Osteoblast (primary cell): ENCODE measurements around the gene AKT1S1. TPM values are rescaled to one million over a fixed set of nuclear protein-coding genes. Genes with fewer than 3 reads are reported as not detected.

ENCODE experiments used
- DNase-seq: peaks from one replicate; pipeline ENCODE4 v3.0.0; 2011; ENCODE audit warnings: low spot score, mixed read lengths; ENCODE audit not compliant: insufficient read length; ENCODE audit errors: missing footprints
- H2AFZ ChIP-seq: 2 replicates; pipeline ENCODE4 v1.6.0; 2011; ENCODE audit warnings: mild to moderate bottlenecking, low read length
- H3K27ac ChIP-seq: 2 replicates; pipeline ENCODE4 v1.5.1; 2011; ENCODE audit warnings: mild to moderate bottlenecking, low read depth, low read length, moderate library complexity
- H3K27me3 ChIP-seq: 2 replicates; pipeline ENCODE4 v1.6.0; 2012; ENCODE audit warnings: mild to moderate bottlenecking, control low read depth, inconsistent platforms, low read length, moderate library complexity; ENCODE audit not compliant: insufficient read depth
- H3K36me3 ChIP-seq: 2 replicates; pipeline ENCODE4 v1.5.1; 2011; ENCODE audit warnings: mild to moderate bottlenecking, low read length, control low read depth, moderate library complexity; ENCODE audit not compliant: insufficient read depth
- H3K4me1 ChIP-seq: 2 replicates; pipeline ENCODE4 v1.5.1; 2011; ENCODE audit warnings: mild to moderate bottlenecking, low read length, control low read depth, moderate library complexity; ENCODE audit not compliant: insufficient read depth
- H3K4me2 ChIP-seq: 2 replicates; pipeline ENCODE4 v1.6.0; 2011; ENCODE audit warnings: mild to moderate bottlenecking, low read length; ENCODE audit not compliant: insufficient read depth
- H3K4me3 ChIP-seq: fragments of 200-600 bp; sonication (generic); 3 replicates; pipeline ENCODE4 v1.5.1; 2012; ENCODE audit warnings: mild to moderate bottlenecking, low read length, inconsistent platforms; ENCODE audit not compliant: insufficient read depth
- H3K79me2 ChIP-seq: 2 replicates; pipeline ENCODE4 v1.6.0; 2012; ENCODE audit warnings: mild to moderate bottlenecking, low read length, control low read depth, inconsistent platforms; ENCODE audit not compliant: insufficient read depth
- H3K9me3 ChIP-seq: 2 replicates; pipeline ENCODE4 v1.5.1; 2011; ENCODE audit warnings: low read depth, low read length, control low read depth
- H4K20me1 ChIP-seq: 2 replicates; pipeline ENCODE4 v1.6.0; 2012; ENCODE audit warnings: mild to moderate bottlenecking, low read length, control low read depth; ENCODE audit not compliant: insufficient read depth
- total RNA-seq: library from RNA; depleted of rRNA; stranded (reverse); fragments of >200 nt; gene quantifications from 2 replicates; pipeline ENCODE4 v1.2.3, GENCODE V29; 2012
- TF ChIP-seq, protein P1 (sequence below): IDR thresholded peaks from 2 replicates; pipeline ENCODE4 v1.5.1; 2011; ENCODE audit warnings: mild to moderate bottlenecking, low read depth, low read length, moderate library complexity; ENCODE audit errors: extremely low read depth

AKT1S1 gene
- total RNA-seq, 1 donor: 13.4 TPM

DNA sequence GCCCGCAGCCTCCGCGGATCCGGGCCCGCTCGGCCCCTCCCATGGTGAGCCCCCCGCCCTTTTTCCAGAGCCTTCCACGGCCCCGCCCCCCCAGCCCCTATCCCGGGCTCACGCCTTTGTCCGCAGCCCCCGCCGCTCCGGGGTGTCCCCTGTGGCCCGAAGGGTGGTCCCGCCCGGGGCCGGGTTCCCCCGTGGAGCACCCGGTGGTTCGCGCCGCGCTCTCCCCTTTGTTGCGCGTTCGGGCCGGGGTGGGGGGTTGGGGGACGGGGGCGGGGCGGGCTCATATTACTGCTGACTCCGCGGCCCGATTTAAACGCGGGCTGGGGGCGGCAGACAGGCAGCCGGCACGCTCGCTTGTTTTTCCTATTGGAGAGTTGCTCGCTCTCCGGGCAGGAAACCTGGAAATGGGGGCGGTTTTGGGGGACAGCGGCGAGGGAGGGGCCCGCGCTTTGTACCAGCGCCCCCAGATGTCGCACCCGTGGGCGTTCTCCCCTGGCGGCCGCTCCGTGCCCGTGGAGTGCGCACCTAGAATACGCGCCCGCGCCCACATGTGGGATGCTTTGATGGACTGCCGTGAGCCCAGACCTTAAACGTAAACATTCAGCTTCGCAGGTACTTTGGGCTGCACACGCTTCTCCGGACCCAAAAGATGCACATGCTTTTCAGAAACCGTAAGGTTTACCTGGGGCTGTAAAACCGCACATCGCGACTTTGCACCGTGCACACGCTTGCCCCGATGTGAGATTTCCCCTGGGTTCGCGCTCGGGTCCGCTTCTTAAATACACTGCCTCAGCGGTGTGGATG lies 25.5 kb downstream of the AKT1S1 start:
- Histone ChIP-seq H3K27ac (no peak overlapping the region), H4K20me1 (peaks cover 39% of the 10 kb centered on the region), H3K79me2 (peaks cover 45% of the 10 kb centered on the region)

DNA sequence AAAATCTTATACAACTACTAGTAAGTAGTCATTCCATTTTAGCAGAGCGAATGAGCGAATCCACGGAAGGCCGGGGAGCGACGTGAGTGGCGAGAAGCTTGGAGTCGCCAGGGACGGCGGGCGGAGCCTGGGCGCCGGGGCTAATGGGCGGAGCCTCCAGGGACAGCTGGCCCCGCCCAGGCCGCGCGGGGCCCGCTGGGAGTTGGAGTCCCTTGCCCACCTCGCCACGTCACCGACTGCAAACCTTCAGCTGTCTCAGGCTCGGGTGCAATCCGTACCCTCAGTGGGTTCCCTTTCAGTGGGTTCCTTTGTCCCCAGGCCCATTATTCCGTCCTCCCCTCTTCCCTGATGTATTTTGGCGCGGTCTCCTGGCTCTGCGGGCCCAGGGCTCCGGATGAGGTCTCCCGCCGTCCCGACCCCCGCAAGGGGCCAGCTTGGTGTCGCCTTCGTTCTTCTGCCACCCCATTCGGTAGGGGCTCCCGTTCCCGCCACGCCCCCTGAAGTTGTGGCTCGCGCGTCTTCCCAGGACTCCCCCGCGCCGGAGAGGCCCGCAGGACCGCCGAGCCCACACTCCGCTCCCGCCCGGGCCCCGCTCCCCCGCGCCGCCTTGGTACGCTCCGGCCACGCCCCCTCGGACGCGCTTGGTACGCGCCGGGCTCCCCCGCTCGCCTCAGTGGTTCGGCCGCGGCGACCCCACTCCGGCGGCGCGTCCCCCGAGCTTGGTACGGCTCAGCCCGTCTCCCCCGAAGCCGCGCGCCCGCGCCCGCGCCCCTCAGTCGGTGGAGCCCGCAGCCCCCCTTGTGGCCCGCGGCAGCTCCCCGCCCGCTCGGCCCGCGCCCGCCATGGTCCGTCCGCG lies 26.4 kb downstream of the AKT1S1 start, which contains the start of gene PTOV1:
Gene PTOV1 (plus strand): TSS at position 673 of the 856 bp plus-strand sequence.
- H3K9me3 ChIP-seq: no peaks in the 10 kb centered on the region
- H3K27me3 ChIP-seq: no peaks in the 10 kb centered on the region
- H2AFZ ChIP-seq: peak within 1 kb of the TSS; percentile 89
- peak within 1 kb of the TSS; percentile 96 for H3K4me2 ChIP-seq
- peak; percentile 99 for DNase-seq
- peaks cover 37% of the 10 kb centered on the region for H3K4me1 ChIP-seq
- TF ChIP-seq, protein P1, sequence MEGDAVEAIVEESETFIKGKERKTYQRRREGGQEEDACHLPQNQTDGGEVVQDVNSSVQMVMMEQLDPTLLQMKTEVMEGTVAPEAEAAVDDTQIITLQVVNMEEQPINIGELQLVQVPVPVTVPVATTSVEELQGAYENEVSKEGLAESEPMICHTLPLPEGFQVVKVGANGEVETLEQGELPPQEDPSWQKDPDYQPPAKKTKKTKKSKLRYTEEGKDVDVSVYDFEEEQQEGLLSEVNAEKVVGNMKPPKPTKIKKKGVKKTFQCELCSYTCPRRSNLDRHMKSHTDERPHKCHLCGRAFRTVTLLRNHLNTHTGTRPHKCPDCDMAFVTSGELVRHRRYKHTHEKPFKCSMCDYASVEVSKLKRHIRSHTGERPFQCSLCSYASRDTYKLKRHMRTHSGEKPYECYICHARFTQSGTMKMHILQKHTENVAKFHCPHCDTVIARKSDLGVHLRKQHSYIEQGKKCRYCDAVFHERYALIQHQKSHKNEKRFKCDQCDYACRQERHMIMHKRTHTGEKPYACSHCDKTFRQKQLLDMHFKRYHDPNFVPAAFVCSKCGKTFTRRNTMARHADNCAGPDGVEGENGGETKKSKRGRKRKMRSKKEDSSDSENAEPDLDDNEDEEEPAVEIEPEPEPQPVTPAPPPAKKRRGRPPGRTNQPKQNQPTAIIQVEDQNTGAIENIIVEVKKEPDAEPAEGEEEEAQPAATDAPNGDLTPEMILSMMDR: no peak
- peaks cover 45% of the 10 kb centered on the region for H4K20me1 ChIP-seq
- H3K36me3 ChIP-seq: peaks cover 8% of the 10 kb centered on the region
- H3K27ac ChIP-seq: peak within 1 kb of the TSS; percentile 92
- H3K79me2 ChIP-seq: peaks cover 45% of the 10 kb centered on the region
- peak within 1 kb of the TSS; percentile 95 for H3K4me3 ChIP-seq

More for the DNA sequence above, 25.5 kb downstream of the AKT1S1 start:
- DNase-seq: no peak
- H2AFZ ChIP-seq: no peak overlapping the region
- H3K9me3 ChIP-seq: no peaks in the 10 kb centered on the region
- H3K4me1 ChIP-seq: peaks cover 37% of the 10 kb centered on the region
- H3K4me3 ChIP-seq: peak overlapping the region; percentile 95
- no peaks in the 10 kb centered on the region for H3K27me3 ChIP-seq
- peak overlapping the region; percentile 96 for H3K4me2 ChIP-seq
- peaks cover 12% of the 10 kb centered on the region for H3K36me3 ChIP-seq
- TF ChIP-seq, protein P1: no peak

DNA sequence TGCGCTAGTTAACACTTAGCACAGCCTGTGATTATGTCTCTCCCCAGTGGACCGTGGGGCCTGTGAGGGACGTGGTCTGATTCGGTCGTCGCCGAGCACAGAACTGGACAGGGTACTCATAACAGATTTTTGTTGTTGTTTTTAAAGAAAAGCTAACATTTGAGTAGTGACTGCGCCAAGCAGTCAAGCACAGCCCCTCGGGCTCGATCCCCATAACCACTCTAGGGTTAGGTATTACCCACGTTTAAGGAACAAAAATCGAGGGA lies 27.0 kb downstream of the AKT1S1 start:
- H3K9me3 ChIP-seq: no peaks in the 10 kb centered on the region
- H3K36me3 ChIP-seq: peaks cover 3% of the 10 kb centered on the region
- H3K4me3 ChIP-seq: peak overlapping the region; percentile 95
- H3K27me3 ChIP-seq: no peaks in the 10 kb centered on the region
- H4K20me1 ChIP-seq: peaks cover 39% of the 10 kb centered on the region
- TF ChIP-seq, protein P1: no peak
- peak overlapping the region; percentile 63 for H2AFZ ChIP-seq
- H3K79me2 ChIP-seq: peaks cover 42% of the 10 kb centered on the region
- peak overlapping the region; percentile 92 for H3K27ac ChIP-seq
- DNase-seq: no peak
- peak overlapping the region; percentile 84 for H3K4me2 ChIP-seq
- peaks cover 37% of the 10 kb centered on the region for H3K4me1 ChIP-seq
